TTC549 (cell line): Measurements from ENCODE around the gene PACS1.
"Not testable (repeated sequence)": the region's sequence is repeated elsewhere in the genome, so short reads cannot be mapped to it uniquely, and the experiment has no call there.

Experiments
- FAIRE-seq: peaks from 2 replicates; lab custom pipeline; 2012; peaks lifted over from hg19 to GRCh38; lab: Jason Lieb, UNC

Gene PACS1

GRCh38 chr11:66111158-66111557 is 41.1 kb downstream of the PACS1 start:
- no peak for FAIRE-seq

GRCh38 chr11:66112041-66112491 is 42.0 kb downstream of the PACS1 start:
- no peak for FAIRE-seq

- no peak for FAIRE-seq
These were observed 42.8 kb downstream of the PACS1 start for GRCh38 chr11:66112601-66113499.

GRCh38 chr11:66114957-66115356 is 44.9 kb downstream of the PACS1 start:
- FAIRE-seq = not testable (repeated sequence)

- FAIRE-seq = no peak
These were observed 45.7 kb downstream of the PACS1 start for GRCh38 chr11:66115638-66116301.

GRCh38 chr11:66116576-66117361 is 46.7 kb downstream of the PACS1 start:
- no peak for FAIRE-seq

- no peak for FAIRE-seq
These were observed 48.8 kb downstream of the PACS1 start for GRCh38 chr11:66118847-66119246.

- FAIRE-seq = no peak
These were observed 49.5 kb downstream of the PACS1 start for GRCh38 chr11:66119348-66120133.

GRCh38 chr11:66121466-66121865 is 51.4 kb downstream of the PACS1 start:
- no peak for FAIRE-seq

- no peak for FAIRE-seq
These were observed 53.8 kb downstream of the PACS1 start for GRCh38 chr11:66123902-66124301.

GRCh38 chr11:66124564-66124963 is 54.5 kb downstream of the PACS1 start:
- no peak for FAIRE-seq

- FAIRE-seq = no peak
These were observed 56.0 kb downstream of the PACS1 start for GRCh38 chr11:66126064-66126463.

GRCh38 chr11:66126808-66127555 is 56.9 kb downstream of the PACS1 start:
- FAIRE-seq = no peak

GRCh38 chr11:66130978-66131377 is 60.9 kb downstream of the PACS1 start:
- no peak for FAIRE-seq

GRCh38 chr11:66131937-66132632 is 62.0 kb downstream of the PACS1 start:
- FAIRE-seq = no peak

GRCh38 chr11:66133216-66133775 is 63.2 kb downstream of the PACS1 start:
- no peak for FAIRE-seq

- no peak for FAIRE-seq
These were observed 66.7 kb downstream of the PACS1 start for GRCh38 chr11:66136752-66137123.

- no peak for FAIRE-seq
These were observed 69.8 kb downstream of the PACS1 start for GRCh38 chr11:66139817-66140404.

- no peak for FAIRE-seq
These were observed 72.5 kb downstream of the PACS1 start for GRCh38 chr11:66142370-66143263.
